HG03565 (cell line): ENCODE results near the gene THSD4.
"Not testable (repeated sequence)": the region's sequence is repeated elsewhere in the genome, so short reads cannot be mapped to it uniquely, and the experiment has no call there.

Experiments used
- ATAC-seq: cut with Tn5 transposase; IDR thresholded peaks from one replicate; pipeline ENCODE4 v1.9.1; 2021; ENCODE audit warnings: mild to moderate bottlenecking, moderate library complexity; ENCODE audit not compliant: unreplicated experiment

Gene THSD4

GRCh38 chr15:71666763-71667620 lies 551.7 kb downstream of the THSD4 start:
- no peak for ATAC-seq

- ATAC-seq, result no peak
Measured at GRCh38 chr15:71669688-71670087, 554.4 kb downstream of the THSD4 start.

- not testable (repeated sequence) for ATAC-seq
Measured at GRCh38 chr15:71670222-71670621, 555.0 kb downstream of the THSD4 start.

- no peak for ATAC-seq
Measured at GRCh38 chr15:71674354-71674753, 559.1 kb downstream of the THSD4 start.

- no peak for ATAC-seq
Measured at GRCh38 chr15:71677352-71677751, 562.1 kb downstream of the THSD4 start.

- no peak for ATAC-seq
Measured at GRCh38 chr15:71677766-71678165, 562.5 kb downstream of the THSD4 start.

- ATAC-seq, result no peak
Measured at GRCh38 chr15:71678191-71678590, 562.9 kb downstream of the THSD4 start.

- ATAC-seq, result no peak
Measured at GRCh38 chr15:71678605-71679004, 563.3 kb downstream of the THSD4 start.

- ATAC-seq, result no peak
Measured at GRCh38 chr15:71679223-71679792, 564.0 kb downstream of the THSD4 start.

- no peak for ATAC-seq
Measured at GRCh38 chr15:71679793-71680353, 564.6 kb downstream of the THSD4 start.

GRCh38 chr15:71682001-71682400 lies 566.7 kb downstream of the THSD4 start:
- ATAC-seq, result no peak

- ATAC-seq, result no peak
Measured at GRCh38 chr15:71683411-71684274, 568.4 kb downstream of the THSD4 start.

GRCh38 chr15:71685420-71685993 lies 570.2 kb downstream of the THSD4 start:
- ATAC-seq, result no peak

- no peak for ATAC-seq
Measured at GRCh38 chr15:71686221-71687050, 571.2 kb downstream of the THSD4 start.

GRCh38 chr15:71687902-71688508 lies 572.7 kb downstream of the THSD4 start:
- no peak for ATAC-seq

- ATAC-seq, result no peak
Measured at GRCh38 chr15:71688509-71689094, 573.3 kb downstream of the THSD4 start.

- no peak for ATAC-seq
Measured at GRCh38 chr15:71691081-71691457, 575.8 kb downstream of the THSD4 start.

- no peak for ATAC-seq
Measured at GRCh38 chr15:71691458-71692417, 576.5 kb downstream of the THSD4 start.
